GM10266 (cell line): ENCODE results near the gene COL25A1.

Experiments
- DNase-seq: peaks from one replicate; pipeline ENCODE4 v3.0.0; 2012; ENCODE audit errors: extremely low spot score
- CTCF ChIP-seq: IDR thresholded peaks from 2 replicates; pipeline ENCODE4 v1.5.1; 2012; ENCODE audit warnings: mild to moderate bottlenecking, low read depth; ENCODE audit not compliant: control insufficient read depth, insufficient read depth; ENCODE audit errors: missing control alignments

COL25A1 gene

GRCh38 chr4:108953941-108954340 is 348.5 kb downstream of the COL25A1 start:
- no peak for TF ChIP-seq CTCF
- DNase-seq: no peak

- TF ChIP-seq CTCF: no peak
- DNase-seq: no peak
Measured at GRCh38 chr4:108950158-108950915, 352.1 kb downstream of the COL25A1 start.

- DNase-seq: no peak
- no peak for TF ChIP-seq CTCF
Measured at GRCh38 chr4:108947526-108947925, 354.9 kb downstream of the COL25A1 start.

- TF ChIP-seq CTCF: no peak
Measured at GRCh38 chr4:108946237-108946636, 356.2 kb downstream of the COL25A1 start.

GRCh38 chr4:108943976-108944591 is 358.4 kb downstream of the COL25A1 start:
- no peak for TF ChIP-seq CTCF
- no peak for DNase-seq

More at GRCh38 chr4:108946237-108946636, 356.2 kb downstream of the COL25A1 start:
- no peak for DNase-seq

GRCh38 chr4:108943371-108943770 is 359.1 kb downstream of the COL25A1 start:
- no peak for DNase-seq
- TF ChIP-seq CTCF: no peak

- no peak for DNase-seq
- TF ChIP-seq CTCF: no peak
Measured at GRCh38 chr4:108941904-108942430, 360.5 kb downstream of the COL25A1 start.
